Embryonic facial prominence (tissue), 1 donor: ENCODE results near the gene WASHC4.

ENCODE experiments used
- DNase-seq: peaks from one replicate; pipeline ENCODE4 v3.0.0-alpha.2; 2016; ENCODE audit errors: extremely low spot score

Gene WASHC4

GRCh38 chr12:105107494-105108371, at the start of gene WASHC4:
TSS of gene WASHC4 (plus strand) at chr12:105107731. CDS start at chr12:105107801, 70 bp downstream.
- DNase-seq = peak; percentile 81

GRCh38 chr12:105060715-105061378, 46.7 kb upstream of the WASHC4 start:
- no peak for DNase-seq

- no peak for DNase-seq
Measured at GRCh38 chr12:105064564-105065178, 42.9 kb upstream of the WASHC4 start.

DNA sequence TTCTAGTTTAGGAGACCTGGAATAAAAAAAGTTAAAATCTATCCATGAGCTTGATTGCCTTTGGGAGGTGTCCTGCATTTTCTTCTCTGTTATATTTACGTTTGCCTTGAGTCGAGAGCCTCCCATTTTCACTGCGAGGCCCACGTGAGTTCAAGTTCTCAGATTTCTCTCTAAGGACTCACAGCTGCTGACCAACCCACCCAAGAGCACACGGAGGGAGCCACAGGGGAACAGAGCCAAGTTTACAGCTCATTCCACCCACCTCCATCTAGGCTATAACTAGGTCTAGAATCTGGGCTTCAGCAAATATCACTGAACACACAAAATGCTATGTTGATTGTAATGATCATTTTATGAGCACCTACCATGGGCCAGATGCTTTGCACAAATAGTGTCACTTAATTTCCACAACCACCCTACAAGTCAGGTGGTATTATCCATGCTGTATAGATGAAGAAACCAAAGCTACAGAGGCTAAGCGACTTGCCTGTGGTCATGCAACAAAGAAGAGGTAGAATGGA, 40.0 kb upstream of the WASHC4 start:
- no peak for DNase-seq

DNA sequence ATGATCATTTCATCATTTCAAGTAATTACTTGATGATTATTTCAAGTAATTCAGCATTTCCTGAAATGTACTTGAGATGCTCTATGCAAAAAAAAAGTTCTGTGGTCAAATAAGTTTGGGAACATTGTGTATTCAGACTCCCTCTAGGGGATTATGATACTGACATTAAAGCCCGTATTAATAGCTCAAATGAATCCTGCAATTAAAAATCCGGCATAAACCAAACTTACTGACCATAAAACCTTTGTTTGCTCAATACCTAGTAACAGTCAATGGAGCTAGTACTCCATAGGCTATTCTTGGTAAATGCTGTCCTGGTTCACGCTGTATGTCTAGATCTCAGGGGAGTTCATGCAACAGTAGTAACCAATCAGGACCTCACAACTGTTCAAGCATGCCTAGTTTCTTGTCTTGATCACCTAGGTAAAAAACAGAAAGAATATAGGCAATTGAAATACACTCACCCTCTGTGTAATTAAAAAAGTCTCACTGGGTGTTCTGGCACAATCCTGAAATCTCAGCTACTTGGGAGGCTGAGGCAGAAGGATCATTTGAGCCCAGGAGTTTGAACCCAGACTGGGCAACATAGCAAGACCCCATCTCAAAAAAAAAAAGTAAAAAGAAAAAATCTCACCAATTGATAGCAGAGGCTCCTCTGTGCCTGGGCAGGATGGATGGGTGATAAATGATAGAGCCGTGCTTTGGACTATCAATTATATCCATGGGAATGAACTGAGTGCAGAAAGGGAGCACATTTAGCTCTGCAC, 37.4 kb upstream of the WASHC4 start:
- DNase-seq = no peak

DNA sequence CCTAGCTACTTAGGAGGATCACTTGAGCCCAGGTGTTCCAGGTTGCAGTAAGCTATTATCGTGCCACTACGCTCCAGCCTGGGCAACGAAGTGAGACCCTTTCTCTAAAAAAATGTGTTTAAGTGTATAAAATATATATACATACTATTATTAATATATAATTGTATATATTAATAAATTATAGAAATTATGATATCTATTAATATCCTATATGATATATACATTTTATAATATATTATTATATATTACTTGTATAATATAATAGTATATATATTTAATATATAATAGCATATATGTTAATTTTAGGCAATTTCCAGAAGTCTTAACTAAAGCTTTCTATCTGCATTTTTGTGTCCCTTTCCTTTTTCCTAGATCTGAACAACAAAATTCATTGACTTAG, 35.5 kb upstream of the WASHC4 start:
- DNase-seq = no peak

DNA sequence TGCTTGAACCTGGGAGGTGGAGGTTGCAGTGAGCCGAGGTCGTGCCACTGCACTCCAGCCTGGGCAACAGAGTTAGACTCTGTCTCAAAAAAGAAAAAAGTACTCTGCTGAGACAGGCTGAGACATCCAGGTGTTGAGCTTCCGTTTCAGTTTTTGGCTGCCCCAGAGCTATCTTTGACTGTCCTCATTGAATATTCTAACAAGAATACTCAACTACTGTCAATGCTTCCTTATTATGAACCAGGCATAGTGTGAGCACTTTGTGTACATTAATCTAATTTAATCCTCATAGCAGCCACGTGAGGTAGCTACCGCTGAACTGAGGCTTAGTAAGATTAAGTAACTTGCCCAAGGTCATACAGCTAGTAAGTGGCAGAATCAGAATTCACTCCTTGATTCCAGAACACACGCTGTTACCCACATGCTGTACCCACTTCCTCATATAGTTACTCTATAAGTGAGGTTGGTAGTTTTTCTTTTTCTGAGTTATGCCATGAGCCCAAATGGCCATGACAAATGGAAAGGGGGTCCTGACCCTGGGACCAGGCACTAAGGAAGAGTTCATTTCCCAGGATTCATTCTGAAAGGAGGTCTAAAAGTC, 34.5 kb upstream of the WASHC4 start:
- DNase-seq = no peak

GRCh38 chr12:105076098-105076497, 31.4 kb upstream of the WASHC4 start:
- no peak for DNase-seq

- no peak for DNase-seq
Measured at GRCh38 chr12:105076913-105077312, 30.6 kb upstream of the WASHC4 start.

DNA sequence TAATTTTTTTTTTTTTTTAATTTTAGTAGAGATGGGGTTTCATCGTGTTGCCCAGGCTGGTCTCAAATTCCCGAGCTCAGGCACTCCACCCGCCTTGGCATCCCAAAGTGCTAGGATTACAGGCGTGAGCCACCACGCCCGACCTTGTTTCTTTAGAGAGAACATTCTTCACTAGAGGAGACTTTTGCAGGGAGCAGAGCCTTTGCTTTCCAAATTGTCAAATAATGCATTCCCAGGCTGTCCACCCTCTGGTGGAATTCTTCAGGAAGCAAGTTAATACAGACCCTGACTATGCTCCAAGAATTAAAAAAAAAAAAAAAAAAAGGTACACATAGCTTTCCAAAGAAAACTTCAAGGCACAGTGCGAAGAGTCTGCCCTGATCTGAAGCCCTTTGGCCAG, 30.1 kb upstream of the WASHC4 start:
- DNase-seq = no peak

DNA sequence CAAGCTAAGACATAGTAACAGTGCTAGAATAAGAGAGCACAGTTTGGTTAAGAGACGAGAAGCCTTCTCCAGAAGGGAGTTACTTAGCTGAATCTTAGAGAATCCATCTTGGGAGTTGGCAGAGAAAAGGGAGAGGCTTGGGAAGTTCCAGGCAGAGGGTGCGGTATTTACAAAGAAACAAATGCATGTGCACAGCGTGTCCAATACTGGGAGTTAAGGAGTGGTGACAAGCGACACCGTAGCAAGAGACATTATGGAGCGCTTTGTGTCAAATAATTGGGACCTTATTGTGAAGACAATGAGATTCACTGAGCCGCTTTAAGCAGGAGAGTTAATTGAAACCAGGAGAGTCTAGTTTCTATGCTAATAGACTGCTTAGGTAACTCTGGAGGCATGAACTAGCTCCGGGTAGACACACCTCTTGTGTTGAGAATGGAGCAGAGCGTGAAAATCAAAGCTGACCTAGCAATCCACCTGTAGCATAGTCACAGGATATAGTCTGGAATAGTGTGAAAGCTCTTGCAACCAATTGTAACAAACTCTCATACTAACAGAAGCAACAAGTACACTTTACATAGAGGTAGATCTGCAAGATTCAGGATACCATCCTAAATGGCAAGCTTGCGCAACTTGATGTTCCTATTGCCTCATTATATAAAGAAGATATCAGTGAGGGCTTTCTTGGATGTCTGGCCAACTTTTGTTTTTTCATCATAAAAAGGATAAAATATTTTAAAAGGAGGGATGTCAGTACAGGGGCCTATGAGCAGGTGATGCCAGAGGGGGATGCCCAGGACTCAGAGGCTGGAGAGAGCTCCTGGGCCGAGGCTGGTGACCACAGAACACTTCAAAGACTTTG, 28.6 kb upstream of the WASHC4 start:
- DNase-seq = no peak

- DNase-seq = no peak
Measured at GRCh38 chr12:105083031-105083430, 24.5 kb upstream of the WASHC4 start.

DNA sequence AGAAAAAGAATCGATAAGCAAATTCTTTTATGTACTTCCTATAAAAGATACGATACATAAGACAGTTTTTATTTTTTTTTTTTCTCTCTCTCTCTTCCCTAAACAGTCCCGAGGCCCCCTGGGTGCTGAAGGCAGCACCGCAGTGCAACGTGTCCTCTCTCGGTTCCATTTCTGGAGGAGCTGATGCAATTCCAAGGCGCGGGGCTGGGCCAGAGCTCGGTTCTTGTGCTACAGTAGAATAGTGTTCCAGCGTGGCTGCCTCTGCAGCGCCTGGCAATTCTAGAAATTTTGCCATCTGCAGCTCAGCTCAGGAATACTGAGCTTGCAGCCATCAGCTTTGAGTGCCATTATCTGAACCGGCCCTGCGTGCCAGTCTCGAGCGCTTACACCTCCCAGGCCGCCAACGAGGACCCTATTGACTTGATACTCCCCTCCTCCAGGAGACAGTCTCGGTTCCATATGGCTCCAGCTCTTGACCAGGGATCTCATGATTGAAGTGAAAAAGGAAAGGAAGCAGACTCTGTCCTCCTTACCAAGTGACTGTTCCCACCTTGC, 23.9 kb upstream of the WASHC4 start:
- no peak for DNase-seq

DNA sequence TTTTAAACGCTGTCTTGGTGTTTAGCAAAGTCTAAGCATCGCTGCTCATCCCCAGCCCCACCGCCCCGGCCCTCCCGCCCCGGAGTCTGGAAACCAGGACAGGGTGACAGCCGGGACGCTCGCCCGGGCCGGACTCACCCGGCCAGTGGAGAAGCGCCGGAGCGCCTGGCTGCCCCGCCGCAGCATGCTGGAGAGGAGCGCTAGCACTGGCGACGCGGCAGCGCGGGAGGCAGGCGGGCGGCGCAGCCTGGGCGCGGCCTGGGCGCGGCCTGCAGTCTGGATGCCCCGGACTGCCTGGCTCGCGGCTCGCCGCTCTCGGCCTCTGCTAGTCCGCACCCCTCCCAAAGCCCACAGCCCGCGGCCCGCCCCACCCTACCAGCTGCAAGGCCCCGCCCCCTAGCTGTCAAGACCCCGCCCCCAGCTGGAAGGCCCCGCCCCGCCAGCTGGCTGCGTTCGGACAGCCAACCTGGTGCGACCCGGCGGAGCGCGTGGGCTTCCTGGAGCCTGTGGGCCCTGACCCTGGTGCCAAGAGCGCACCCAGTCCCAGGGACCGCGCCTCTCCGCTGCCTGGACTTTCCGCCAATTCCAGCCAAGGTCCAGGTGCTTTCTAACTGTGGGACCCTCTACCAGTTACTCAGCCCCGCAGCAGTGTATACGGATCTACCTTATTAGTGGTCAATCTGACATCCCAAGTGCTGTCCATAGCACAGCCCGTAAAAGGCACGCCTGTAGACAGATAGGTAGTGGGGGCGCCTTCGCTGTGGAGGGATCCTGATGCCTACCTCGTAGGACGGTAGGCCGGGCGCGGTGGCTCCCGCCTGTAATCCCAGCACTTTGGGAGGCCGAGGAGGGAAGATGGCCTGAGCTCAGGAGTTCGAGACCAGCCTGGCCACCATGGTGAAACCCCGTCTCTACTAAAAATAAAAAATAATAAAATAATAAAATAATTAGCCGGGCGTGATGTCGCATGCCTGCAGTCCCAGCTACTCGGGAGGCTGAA, 23.0 kb upstream of the WASHC4 start, which contains the start of gene ALDH1L2:
Gene ALDH1L2 (minus strand): TSS at position 208 of the 1,000 bp plus-strand sequence. CDS start 22 bp downstream, at position 186.
- DNase-seq = no peak

- no peak for DNase-seq
Measured at GRCh38 chr12:105085501-105085900, 22.0 kb upstream of the WASHC4 start.

DNA sequence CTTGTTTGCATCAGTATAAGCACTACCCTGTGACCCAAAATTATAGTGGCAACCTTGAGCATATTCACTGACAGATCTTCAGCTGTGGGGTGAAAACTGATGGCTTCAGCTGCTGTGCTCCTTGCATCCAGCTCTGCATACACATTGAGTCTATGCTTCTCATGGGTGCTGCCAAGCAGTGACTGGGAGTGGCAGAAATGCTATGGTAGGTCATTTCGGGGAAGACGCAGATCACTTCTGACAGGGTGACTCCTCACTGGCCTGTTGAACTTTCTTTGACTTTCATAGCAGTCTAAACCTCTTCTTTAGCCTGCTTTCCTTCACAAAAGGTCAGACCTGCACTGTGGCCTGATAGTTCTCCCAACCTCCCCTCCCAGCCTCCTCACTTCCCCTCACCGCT, 17.7 kb upstream of the WASHC4 start:
- no peak for DNase-seq

GRCh38 chr12:105090361-105090760, 17.2 kb upstream of the WASHC4 start:
- no peak for DNase-seq

DNA sequence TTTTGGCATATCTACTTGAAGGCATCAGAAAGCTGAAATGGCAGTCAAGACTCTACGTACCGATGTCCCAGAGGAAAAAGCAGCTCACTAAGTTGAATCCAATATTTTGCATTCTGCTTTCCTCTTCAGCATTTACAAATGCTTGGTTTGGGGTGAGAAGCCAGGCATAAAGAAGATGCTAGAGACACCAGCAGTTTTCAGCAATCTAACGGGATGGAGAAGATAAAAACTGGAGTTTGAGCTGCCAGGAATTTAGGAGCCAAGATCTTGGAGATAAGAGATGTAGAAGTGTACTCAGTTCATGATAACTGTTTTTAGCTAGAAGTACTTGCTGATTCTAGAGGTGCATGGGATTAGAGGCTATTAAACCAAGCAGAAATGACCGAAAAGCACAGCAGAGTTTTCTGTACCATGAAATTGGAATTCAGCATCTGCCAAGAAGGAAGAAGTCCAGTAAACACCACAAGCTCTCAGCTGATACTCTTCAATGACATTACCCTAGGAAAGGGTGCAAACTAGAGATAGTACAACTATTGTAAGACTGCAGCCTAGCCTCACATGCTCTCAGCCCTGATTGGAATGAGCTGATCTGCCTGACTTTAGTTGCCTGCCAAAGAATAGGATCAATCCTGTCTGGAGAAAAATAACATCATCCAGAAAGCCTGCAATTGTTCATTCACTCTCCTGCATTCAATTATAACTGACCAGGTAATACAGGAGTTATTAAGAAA, 15.9 kb upstream of the WASHC4 start:
- no peak for DNase-seq
